Liver (tissue), 3 donors: ENCODE measurements around the gene TMPRSS3.

ENCODE experiments used
- EGR1 ChIP-seq, 2 donors: IDR thresholded peaks; 2 replicates each; pipeline ENCODE4 v1.6.1; 2016 to 2018; ENCODE audit warnings: antibody characterized with exemption in 2 of 2, low read depth in 2 of 2
- FOXA1 ChIP-seq: IDR thresholded peaks from 2 replicates; pipeline ENCODE4 v1.6.1; 2016; ENCODE audit warnings: antibody characterized with exemption
- GABPA ChIP-seq, 2 donors: IDR thresholded peaks in 1 of 2; conservative IDR thresholded peaks in 1 of 2; 2 replicates each; pipeline ENCODE4 v1.6.1; 2016; ENCODE audit warnings: antibody characterized with exemption in 2 of 2, mild to moderate bottlenecking in 1 of 2, moderate library complexity in 1 of 2
- MAX ChIP-seq: IDR thresholded peaks from 2 replicates; pipeline ENCODE4 v1.6.1; 2016; ENCODE audit warnings: antibody characterized with exemption
- RAD21 ChIP-seq, 2 donors: IDR thresholded peaks; 2 replicates each; pipeline ENCODE4 v1.6.1; 2016; ENCODE audit warnings: antibody characterized with exemption in 2 of 2, mild to moderate bottlenecking in 2 of 2
- REST ChIP-seq: IDR thresholded peaks from 2 replicates; pipeline ENCODE4 v1.6.1; 2016; ENCODE audit warnings: antibody characterized with exemption, mild to moderate bottlenecking
- TAF1 ChIP-seq: conservative IDR thresholded peaks from 2 replicates; pipeline ENCODE4 v1.6.1; 2016; ENCODE audit warnings: antibody characterized with exemption, mild to moderate bottlenecking
- YY1 ChIP-seq: IDR thresholded peaks from 2 replicates; pipeline ENCODE4 v1.6.1; 2016; ENCODE audit warnings: antibody characterized with exemption, mild to moderate bottlenecking
- TF ChIP-seq, protein P1 (sequence below): fragments of 150-350 bp; IDR thresholded peaks from 2 replicates; pipeline ENCODE4 v1.5.1; 2017; ENCODE audit warnings: improper control_type of control experiment, low read depth, low read length; ENCODE audit not compliant: missing input control
- TF ChIP-seq, protein P2 (sequence below): IDR thresholded peaks from 2 replicates; pipeline ENCODE4 v1.6.1; 2016; ENCODE audit warnings: antibody characterized with exemption
- donor health status: healthy.
- donor health status: healthy.

DNA sequence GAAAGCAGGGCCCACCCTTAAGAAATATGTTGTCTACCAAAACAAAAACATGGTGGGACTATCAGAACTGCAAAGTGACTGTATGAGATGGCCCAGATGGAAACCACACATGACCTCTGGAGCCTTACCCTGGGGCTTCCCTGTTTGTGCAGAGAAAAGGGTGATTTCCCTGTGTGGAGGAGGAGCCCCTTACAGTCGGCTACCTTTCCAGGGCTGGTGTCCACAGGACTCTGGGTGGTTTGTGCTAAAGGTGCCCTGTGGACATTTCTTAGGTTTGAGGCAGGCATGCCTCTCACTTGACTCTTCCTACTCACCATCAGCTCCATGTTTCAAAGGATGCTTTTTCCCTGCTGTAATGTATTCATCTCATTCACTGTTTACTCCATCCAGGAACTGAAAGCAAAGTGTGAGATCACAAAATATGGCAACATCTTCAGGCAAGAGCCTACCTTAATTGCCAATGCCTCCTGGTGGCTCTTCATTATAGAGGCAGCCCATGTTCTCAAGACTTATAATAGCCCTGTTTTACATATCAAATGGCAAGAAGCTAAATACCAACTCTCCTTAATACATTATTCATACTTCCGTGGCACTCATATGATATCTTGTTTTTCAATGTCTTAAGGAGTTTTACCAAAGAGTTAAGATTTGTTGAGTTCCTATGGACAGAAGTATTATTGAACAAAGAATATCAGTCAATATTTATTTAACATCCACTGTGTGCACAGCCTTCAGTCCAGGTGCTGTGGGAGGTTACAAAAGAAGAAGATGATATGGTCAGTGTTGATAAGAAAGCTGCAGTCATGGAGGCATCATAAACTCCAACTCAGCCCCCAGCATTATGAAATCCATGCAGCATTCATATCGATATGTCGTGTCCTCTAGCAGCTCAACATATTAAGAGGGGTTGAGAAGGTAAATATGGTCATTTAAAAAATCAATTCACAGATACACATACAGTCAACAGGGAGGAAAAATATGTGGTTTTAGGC is 65.2 kb downstream of the TMPRSS3 start:
- TF ChIP-seq FOXA1 (no peak), MAX (no peak), EGR1 (IDR thresholded peaks at IDR 0.05; ENCODE audit: low read depth in 2 of 2) (no peak), REST (no peak), RAD21 (IDR thresholded peaks at IDR 0.05) (no peak), YY1 (no peak), GABPA (IDR thresholded peaks at IDR 0.05 in 1 of 2, conservative IDR thresholded peaks at IDR 0.05 in 1 of 2) (no peak), TAF1 (no peak)
- TF ChIP-seq, protein P1, sequence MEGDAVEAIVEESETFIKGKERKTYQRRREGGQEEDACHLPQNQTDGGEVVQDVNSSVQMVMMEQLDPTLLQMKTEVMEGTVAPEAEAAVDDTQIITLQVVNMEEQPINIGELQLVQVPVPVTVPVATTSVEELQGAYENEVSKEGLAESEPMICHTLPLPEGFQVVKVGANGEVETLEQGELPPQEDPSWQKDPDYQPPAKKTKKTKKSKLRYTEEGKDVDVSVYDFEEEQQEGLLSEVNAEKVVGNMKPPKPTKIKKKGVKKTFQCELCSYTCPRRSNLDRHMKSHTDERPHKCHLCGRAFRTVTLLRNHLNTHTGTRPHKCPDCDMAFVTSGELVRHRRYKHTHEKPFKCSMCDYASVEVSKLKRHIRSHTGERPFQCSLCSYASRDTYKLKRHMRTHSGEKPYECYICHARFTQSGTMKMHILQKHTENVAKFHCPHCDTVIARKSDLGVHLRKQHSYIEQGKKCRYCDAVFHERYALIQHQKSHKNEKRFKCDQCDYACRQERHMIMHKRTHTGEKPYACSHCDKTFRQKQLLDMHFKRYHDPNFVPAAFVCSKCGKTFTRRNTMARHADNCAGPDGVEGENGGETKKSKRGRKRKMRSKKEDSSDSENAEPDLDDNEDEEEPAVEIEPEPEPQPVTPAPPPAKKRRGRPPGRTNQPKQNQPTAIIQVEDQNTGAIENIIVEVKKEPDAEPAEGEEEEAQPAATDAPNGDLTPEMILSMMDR, result no peak
- TF ChIP-seq, protein P2, sequence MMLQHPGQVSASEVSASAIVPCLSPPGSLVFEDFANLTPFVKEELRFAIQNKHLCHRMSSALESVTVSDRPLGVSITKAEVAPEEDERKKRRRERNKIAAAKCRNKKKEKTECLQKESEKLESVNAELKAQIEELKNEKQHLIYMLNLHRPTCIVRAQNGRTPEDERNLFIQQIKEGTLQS, result no peak
